Ecto neural progenitor cell (in vitro differentiated cells): ENCODE data around the gene RAC3.
A peak's percentile ranks its signal among the peaks of the same experiment; 100 is the strongest.

Experiments
- DNase-seq: peaks from one replicate; pipeline ENCODE4 v3.0.0-alpha.2; 2018; ENCODE audit warnings: low spot score

RAC3 gene

DNA sequence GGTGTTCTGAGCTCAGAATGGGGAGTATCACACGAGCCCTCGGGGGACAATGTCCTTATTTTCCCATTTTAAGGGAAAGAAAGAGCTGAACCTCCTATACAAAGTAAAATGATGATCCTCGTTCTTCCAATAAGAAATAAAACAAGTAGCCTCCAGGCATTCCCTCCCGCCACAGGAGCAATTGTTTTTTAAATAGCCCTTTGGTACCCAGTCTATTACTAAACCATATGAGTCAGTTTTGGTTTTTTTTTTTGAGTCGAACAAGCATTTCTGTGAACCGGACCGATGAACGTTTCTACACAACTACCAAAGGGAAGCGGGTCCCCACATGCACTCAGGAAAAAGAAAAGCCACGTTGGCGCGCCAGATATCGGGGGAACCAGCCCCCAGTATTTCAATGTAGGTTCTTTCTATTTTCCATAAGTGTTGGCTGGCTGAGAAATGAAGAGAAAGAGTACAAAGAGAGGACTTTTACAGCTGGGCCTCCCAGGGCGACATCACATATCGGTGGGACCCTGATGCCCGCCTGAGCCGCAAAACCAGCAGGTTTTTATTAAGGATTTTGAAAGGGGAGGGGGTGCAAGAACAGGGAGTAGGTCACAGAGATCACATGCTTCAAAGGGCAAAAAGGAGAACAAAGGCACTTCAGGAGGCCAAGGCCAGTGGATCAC, 9.8 kb downstream of the RAC3 start:
- DNase-seq = no peak

DNA sequence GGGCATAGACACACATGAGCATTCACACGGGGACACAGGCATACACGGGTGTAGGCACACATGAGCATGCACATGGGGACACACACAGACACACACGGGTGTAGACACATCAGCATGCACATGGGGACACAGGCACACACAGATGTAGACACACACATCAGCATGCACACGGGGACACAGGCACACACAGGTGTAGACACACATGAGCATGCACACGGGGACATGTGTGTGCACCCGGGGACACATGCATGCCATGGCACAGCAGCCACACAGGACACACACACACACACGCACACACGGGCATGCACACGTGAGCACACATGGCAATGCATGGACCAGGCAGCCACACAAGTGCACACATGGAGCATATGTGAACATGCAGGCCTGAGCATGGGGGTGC, 11.2 kb downstream of the RAC3 start:
- no peak for DNase-seq

DNA sequence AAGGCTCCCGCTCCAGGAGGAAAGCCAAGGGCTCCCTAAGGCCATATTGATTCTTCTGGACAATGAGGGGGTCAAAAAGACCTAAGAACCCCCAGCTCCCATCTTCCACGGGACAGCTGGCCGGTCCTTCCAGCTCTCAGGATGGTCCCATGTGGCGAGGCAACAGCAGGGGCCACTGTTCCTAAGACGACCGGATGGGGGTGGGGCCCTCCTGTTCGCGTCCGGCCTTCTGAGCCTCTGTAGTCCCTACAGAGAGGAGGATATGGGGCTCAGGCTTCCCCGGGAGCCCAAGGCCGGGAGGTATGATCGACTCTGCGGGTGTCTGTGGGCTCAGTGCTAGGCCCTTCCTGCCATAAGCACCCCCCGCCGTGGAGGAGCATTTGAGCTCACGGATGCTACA, 12.0 kb downstream of the RAC3 start:
- DNase-seq = no peak

DNA sequence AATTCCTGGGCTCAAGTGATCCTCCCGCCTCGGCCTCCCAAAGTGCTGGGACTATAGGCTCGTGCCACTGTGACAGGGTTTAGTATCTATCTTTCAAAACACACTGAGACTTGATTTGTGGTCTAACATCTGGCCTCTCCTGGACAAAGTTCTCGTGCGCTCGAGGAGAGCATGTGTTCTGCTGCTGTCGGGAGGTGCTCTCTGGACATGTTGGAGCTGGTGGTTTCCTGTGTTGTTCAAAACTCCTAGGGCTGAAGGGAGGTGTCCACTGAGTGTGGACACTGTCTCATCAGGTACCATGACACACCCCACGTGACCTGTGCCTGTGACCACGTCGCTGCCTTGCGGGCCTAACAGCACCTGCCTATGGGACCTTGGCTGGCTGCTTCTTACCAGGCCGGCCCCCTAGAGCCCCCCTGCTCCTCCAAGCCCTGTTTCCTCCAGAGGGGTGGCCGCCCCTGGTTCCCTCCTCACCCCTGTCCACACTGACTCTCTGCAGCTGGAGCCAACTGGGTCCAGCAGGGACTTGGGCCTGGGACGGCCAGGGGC, 14.5 kb downstream of the RAC3 start:
- no peak for DNase-seq

DNA sequence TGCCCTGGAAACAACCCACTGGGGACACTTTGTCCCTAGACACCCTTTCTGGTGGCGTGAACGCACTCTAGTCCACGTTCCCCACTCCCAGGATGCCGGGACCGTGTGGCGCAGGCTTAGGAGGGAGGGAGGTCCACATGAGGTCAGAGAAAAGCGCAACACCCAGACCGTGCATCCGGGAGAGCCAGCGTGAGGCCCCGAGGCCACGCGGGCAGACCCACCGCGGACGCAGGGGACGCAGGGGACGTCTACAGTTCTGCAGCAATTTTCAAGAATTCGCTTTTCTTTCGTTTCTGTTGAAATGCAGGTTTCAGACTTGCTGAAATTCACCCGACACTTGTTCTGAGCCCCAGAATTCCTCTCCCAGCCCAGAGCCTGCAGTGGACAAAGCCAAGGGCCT, 15.4 kb downstream of the RAC3 start:
- DNase-seq = no peak

DNA sequence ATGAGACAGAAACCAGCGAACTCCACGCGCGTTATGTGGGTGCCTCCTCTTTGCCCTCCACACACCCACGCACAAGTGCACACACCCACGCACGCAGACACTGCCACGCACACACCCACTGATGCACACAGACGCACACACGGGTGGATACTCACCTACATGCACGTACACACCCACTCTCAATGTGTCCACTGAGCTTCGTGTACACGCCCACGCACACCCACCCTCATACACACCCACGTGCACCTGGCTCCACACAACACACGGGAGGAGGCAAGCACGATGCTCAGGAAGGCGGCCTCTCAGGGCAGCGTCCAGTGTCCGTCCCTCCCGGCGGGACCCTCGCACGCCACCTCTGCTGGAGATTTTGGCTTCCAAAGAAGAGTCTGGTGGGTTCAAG, 15.9 kb downstream of the RAC3 start:
- DNase-seq = no peak

DNA sequence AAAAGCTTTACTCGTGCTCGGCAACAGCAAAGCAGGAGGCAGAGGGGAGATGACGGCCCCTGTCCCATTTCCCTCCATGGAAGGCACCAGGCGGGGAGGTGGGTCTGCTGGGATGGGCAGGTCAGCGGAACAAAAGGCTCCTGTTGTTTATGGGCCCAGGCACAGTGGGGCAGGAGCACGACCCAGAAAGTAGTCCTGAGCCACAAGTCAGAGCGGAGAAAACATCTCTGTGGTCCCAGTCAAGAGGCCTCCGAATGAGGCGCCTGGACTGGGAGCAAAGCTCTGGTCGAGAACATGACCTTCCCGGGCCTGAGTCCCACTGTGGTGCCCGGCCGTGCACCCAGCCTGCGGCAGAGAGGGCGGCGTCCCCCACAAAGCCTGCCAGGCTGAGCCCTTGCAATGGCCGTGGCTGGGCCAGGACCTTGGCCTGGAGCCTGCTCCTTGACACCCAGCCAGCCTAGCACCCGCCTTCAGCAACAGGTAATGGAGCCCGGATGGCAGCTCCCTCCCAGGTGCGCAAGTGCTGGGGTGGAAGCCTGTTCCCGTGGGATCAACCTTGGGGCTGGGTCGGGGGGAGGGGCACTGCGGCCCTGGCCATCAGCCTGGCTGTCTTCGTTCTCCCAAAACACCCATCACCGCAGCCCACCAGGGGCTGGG, 16.6 kb downstream of the RAC3 start:
- no peak for DNase-seq

DNA sequence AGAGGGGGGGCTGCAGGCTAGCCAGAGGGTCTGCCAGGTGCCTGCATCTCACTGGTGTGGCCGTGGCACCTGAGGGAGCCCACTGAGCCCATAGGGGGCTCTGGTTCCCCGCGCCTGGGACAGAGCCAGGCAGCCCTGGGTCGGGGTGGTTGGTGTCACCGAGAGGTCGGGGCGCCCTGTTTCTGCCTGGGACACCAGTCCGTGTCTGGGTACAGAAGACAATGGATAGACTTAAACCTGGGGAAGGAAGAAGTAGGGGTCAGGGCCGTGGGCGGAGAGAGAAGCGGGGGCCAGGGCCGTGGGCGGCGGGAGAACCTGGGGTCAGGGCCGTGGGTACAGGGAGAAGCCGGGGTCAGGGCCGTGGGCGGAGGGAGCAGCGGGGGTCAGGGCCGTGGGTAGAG, 17.1 kb downstream of the RAC3 start:
- DNase-seq = no peak

DNA sequence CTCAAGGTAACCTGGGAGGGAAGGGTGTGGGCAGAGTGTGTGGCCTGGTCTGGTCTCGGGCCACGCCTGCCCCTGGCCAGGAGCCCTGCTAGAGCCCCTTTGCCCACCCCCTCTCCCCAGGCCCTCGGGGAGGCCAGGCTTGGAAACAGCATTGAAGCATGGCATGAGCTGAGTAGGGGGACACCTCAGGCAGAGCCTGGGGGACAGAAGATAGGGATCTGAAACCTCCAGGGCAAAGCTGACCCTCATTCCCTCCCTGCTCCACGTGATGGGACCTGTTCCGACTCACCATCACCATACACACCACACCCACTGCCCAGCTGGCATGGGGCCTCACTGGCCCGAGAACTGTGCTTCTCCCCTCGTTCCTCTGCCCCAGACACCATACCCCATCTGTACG, 17.6 kb downstream of the RAC3 start:
- no peak for DNase-seq

DNA sequence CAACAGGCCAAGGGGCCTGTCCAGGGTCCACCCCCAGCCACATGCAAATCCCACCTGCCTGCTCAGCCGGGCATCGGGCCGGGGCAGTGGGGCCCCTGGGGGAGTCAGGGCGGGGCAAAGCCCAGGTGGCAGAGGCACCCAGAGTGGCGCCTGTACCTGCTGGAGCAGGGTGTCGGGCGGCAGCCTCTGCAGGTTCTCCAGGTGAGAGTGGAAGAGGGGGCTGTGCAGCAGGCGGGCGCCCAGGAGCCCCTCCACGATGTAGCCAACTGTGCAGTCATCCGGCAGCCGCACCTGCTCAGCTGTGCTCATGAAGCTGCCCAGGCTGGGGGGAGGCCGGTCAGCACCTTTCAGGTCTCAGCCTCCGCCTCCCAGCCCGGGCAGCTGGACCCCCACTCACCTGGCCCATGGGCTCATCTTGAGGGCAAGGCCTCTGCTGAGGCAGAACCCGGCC, 18.1 kb downstream of the RAC3 start:
- DNase-seq = no peak

DNA sequence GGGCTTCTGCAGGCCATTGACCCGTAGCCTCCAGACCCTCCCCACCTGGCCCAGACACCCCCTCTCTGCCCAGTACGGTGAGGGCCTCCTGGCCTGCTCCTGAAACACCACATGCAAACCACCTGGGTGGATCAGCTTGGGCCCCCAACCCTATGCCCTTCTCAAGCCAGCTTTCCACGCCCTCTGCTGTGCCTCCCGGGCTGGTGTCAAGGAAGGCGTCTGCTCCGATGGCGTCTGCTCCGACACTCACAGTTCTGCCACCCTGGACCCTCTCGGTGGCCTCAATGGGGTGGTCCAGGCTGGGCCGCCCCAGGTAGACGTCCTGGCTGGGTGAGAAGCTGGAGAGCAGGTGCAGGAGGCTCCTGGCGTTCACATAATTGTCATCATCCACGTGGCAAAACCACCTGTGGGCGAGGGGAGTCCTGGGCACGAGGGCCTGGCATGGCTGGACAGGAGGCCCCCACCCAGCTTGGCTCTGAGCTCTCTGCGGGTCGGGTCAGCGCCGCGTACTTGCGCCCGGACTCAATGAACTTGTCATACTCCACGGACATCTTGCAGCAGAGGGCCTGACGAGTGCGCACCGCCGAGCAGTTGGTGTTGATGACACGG, 18.8 kb downstream of the RAC3 start:
- DNase-seq = no peak

DNA sequence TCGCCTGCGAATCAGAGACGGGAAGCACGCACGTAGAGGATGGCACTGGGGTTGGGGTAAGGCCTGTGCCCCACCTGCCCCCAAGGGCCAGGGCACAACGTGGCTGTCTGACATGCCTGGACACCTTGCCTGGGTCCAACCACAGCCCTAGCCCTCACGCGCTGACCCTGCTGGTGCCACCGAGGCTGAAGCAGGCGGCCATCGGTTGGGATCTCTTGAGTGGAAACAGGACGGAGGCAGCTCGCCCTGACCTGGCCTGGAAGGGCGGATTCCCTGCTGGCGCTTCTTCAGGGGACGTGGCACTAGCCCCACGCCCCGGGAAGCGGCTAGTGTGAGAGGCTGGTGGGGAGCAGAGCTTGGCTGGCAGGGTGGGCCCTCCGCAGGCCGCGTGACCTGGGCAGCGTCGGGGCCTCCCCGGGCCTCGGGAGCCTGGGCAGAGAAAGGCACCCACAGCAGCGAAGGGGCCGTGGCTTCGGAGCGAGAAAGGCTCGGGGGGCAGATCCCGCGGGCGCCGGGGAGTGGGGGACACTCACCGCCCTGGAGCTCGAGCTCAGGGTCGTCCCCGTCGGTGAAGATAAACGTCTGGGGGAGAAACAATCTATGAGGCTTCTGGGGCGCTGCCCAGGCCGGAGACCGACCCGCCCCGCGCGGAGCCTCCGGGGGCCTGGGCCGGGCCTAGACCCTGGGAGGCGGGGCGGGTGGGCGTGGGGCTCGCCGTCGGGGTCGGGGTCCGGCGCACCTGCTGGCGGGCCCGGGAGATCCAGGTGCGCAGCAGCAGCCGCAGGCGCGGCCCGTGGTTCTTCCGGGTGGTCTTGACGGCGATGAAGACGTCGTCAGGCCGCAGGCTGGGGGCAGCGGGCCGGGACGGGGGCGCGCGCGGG, 19.5 kb downstream of the RAC3 start:
- DNase-seq = no peak

DNA sequence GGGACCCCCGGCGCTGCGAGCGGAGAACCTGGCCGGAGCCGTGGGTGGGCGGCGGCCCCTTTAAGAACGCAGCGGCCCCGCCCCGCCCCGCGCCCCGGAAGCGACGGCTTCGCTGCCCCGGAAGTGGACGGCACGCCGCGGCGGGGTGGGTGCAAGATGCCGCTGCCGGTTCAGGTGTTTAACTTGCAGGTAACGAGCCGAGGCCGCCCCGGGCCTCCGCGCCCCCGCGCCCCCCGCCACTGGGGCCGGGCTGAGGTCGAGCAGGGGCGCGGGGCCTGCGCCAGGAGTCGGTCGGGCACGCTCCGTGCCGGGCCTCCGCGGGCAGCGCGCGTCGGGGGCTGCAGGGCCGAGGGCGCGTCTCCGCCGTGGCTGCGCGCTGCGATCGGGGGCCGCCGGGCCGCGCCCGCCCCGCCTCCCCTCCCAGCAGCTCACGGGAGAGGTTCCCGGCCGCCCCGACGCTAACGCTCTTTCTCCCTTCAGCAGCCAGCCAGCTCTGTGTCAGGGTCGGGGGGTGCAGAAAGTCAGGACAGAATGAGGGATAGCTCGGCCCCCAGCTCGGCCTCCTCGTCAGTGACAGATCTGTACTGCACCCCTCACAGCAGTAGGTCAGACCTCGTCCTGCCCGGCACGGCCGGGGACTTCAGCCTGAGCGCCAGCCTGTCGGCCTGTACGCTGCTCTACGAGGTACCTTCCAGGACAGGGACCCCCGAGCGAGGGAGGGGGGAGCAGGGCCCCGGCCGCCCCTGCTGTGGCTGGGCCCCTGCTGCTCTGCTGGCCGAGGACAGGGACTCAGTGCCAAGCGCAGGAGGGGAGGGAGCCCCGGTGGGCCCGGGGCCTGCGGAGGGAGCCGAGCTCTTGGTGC, 20.5 kb downstream of the RAC3 start, which contains the start of the genes GPS1 and RFNG:
Gene GPS1, plus strand, starts transcription at position 123 of the 862 bp plus-strand sequence. Its CDS starts 34 bp downstream, at position 157.
Gene RFNG, minus strand, starts transcription at position 36 of the 862 bp plus-strand sequence. CDS start 45 bp downstream, outside the sequence.
- peak; percentile 88 for DNase-seq

DNA sequence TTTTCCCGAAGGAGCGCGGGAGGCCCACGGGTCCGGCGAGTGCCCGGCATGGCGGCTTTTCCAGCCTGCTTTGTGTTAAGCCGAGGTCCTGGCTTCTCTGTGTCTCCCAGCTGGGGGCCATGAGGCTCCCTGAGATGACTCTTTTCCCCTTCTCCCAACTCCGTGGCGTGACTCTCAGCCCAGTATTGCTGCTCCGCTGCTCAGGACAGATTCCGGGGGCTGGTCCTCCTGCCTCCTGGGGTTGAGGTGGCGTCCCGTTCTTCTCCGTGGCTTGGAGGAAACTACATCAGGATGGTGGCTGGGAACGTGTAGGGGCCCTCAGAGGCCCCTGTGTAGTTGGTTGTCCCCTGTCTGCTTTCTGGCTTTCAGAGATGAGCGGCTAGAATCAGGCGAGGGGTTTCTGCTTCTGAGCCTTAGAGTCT, 21.2 kb downstream of the RAC3 start:
- DNase-seq = no peak

DNA sequence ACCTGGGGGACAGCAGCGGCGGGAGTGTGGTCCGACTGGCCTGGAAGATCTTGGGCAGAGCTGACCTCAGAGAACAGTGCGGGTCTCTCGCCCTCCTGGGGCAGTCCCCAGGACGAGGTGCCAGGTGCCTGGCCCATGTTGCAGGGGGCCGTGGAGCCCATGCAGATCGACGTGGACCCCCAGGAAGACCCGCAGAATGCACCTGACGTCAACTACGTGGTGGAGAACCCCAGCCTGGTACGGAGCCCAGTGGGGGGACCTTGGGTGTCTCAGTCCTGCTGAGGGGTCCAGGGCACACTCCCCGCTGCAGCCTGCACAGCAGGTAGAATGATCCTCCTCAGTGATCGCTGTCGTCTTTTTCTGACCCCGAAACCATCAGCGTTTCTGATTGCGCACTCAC, 21.7 kb downstream of the RAC3 start:
- no peak for DNase-seq

DNA sequence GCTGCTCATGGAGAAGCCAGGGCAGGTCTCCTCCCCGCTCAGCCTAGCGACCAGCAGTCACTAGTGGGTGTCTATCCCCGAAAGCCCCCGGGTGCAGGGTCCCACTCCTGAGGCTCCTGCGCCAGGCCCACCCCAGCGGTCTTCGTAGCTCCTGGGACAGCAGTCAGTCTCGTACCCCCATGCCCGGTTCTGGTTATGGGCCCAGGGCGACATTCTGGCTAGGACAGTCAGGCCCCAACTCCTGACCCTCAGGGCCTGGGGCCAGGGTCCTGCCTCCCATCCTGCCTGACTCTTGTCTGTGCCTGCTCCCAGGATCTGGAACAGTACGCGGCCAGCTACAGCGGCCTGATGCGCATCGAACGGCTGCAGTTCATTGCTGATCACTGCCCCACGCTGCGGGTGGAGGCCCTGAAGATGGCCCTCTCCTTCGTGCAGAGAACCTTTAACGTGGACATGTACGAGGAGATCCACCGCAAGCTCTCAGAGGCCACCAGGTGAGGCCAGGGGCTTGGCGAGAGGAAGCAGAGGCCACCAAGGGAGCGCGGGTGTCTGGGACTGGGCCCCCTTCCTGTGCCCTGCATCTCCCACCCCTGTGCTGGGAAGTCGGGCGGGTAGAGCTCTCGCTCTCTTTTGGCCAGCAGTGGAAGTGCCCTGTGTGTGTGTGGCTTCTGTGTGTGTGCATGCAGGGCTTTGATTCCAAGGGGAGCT, 22.2 kb downstream of the RAC3 start:
- DNase-seq = no peak

DNA sequence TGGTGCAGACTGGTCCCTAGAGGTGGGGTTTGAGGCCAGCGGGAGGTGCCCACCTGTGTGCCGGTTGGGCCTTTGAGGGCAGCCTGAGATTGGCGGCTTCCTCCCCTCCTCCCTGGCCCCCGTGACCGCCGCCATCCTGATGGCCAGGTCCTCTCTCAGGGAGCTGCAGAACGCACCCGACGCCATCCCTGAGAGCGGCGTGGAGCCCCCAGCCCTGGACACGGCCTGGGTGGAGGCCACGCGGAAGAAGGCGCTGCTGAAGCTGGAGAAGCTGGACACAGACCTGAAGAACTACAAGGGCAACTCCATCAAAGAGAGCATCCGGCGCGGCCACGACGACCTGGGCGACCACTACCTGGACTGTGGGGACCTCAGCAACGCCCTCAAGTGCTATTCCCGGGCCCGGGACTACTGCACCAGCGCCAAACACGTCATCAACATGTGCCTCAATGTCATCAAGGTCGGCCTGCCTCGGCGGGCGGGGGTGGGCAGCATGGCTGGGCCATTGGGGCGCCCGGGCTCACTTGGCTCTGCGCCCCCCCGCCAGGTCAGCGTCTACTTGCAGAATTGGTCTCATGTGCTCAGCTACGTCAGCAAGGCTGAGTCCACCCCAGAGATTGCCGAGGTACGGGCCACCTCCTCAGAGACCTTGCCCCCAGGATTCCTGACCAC, 23.0 kb downstream of the RAC3 start:
- no peak for DNase-seq

DNA sequence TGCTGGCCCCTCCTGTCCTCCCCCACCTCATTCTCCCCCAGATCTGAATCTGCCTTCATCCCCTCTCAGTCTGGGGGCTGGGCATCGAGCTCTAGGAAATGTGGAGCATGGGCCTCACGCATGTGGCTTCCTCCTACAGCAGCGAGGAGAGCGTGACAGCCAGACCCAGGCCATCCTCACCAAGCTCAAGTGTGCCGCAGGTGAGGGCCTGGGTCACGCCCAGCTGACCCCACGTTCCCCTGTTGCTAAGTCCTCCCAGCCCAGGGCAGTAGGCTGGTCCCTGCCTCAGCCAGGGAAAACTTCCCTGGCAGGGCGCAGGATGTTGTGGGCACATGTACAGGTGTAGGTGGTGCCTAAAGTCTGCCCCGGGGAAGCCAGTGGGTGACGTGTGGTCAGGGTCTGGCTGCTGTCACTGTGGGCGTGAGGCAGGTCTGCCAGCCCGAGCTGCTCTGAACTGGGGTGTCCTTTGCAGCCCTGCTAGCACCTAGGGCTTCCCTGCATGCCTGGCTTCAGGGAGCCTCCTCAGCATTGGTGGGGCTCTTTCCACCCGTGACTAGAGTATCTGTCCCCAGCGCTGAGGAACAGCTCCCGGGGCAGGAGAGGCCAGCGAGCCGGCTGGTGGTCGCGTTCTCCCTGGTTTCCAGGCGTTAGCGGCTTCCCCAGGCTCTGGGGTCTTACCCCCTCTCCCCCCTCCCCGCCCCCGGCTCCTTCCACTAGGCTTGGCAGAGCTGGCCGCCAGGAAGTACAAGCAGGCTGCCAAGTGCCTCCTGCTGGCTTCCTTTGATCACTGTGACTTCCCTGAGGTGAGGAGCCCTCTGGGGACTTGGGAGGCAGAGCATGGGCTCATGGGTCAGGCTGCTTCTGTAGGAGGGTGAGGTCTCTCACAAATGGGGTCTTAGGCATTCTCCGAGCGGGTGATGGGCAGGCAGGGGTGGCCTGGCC, 23.8 kb downstream of the RAC3 start:
- no peak for DNase-seq
